ENCODE results near the gene COL26A1.
A peak's percentile ranks its signal among the peaks of the same experiment; 100 is the strongest.
"Not testable (repeated sequence)": the region's sequence is repeated elsewhere in the genome, so short reads cannot be mapped to it uniquely, and the experiment has no call there.

The COL26A1 gene

DNA sequence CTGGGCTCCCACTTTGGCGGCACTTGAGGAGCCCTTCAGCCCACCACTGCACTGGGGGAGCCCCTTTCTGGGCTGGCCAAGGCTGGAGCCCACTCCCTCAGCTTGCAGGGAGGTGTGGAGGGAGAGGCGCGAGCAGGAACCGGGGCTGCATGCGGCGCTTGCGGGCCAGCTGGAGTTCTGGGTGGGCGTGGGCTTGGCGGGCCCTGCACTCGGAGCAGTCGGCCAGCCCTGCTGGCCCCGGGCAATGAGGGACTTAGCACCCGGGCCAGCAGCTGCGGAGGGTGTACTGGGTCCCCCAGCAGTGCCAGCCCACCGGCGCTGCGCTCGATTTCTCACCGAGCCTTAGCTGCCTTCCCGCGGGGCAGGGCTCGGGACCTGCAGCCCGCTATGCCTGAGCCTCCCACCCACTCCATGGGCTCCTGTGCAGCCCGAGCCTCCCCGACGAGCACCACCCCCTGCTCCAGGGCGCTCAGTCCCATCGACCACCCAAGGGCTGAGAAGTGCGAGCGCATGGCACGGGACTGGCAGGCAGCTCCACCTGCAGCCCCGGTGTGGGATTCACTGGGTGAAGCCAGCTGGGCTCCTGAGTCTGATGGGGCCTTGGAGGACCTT, 14.1 kb upstream of the COL26A1 start:
- not testable (repeated sequence) for H3K36me3 ChIP-seq (ENCODE audit: insufficient read depth, low read depth, low read length); H3K4me1 ChIP-seq (ENCODE audit: insufficient read depth, low read length); H3K27ac ChIP-seq (ENCODE audit: low read length); H3K27me3 ChIP-seq (ENCODE audit: insufficient read depth, low read length); H3K4me3 ChIP-seq (ENCODE audit: low read length); H3K9ac ChIP-seq (ENCODE audit: low read depth, low read length); H3K9me3 ChIP-seq (ENCODE audit: insufficient read depth, low read depth, low read length)

GRCh38 chr7:101349300-101349699, 13.4 kb upstream of the COL26A1 start:
- not testable (repeated sequence) for H3K36me3 ChIP-seq (ENCODE audit: insufficient read depth, low read depth, low read length); H3K9ac ChIP-seq (ENCODE audit: low read depth, low read length); H3K4me1 ChIP-seq (ENCODE audit: insufficient read depth, low read length); H3K9me3 ChIP-seq (ENCODE audit: insufficient read depth, low read depth, low read length); H3K4me3 ChIP-seq (ENCODE audit: low read length); H3K27ac ChIP-seq (ENCODE audit: low read length); H3K27me3 ChIP-seq (ENCODE audit: insufficient read depth, low read length)

GRCh38 chr7:101352920-101353308, 9.8 kb upstream of the COL26A1 start:
- H3K27ac ChIP-seq (ENCODE audit: low read length), result no peak overlapping the region
- no peak overlapping the region for H3K4me3 ChIP-seq (ENCODE audit: low read length)
- H3K36me3 ChIP-seq (ENCODE audit: insufficient read depth, low read depth, low read length), result no peaks in the 10 kb centered on the region
- no peak overlapping the region for H3K9ac ChIP-seq (ENCODE audit: low read depth, low read length)
- H3K4me1 ChIP-seq (ENCODE audit: insufficient read depth, low read length), result no peaks in the 10 kb centered on the region
- H3K9me3 ChIP-seq (ENCODE audit: insufficient read depth, low read depth, low read length), result no peaks in the 10 kb centered on the region
- no peaks in the 10 kb centered on the region for H3K27me3 ChIP-seq (ENCODE audit: insufficient read depth, low read length)

DNA sequence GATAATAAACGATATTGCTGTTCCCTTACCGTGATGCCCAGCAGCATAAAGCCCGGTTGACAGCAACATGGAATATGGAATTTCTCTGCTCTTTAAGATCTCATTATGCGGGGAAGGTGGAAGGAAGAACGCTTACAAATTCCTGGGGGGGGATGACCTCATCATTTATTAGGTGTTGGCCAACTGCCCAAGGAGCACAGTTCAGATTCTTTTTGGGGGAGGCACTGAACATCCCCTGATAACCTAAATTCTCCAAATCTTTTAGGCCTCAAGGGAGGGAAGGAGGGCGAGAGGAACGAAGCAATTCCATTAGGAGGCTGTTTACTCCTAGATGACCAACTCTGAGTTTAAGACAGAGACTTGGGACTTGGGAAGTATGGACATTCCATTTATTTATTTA, 5.2 kb upstream of the COL26A1 start:
- H3K27me3 ChIP-seq (ENCODE audit: insufficient read depth, low read length), result peaks cover 8% of the 10 kb centered on the region
- H3K4me1 ChIP-seq (ENCODE audit: insufficient read depth, low read length), result no peaks in the 10 kb centered on the region
- H3K9me3 ChIP-seq (ENCODE audit: insufficient read depth, low read depth, low read length), result no peaks in the 10 kb centered on the region
- no peak overlapping the region for H3K9ac ChIP-seq (ENCODE audit: low read depth, low read length)
- H3K36me3 ChIP-seq (ENCODE audit: insufficient read depth, low read depth, low read length), result no peaks in the 10 kb centered on the region
- no peak overlapping the region for H3K4me3 ChIP-seq (ENCODE audit: low read length)
- H3K27ac ChIP-seq (ENCODE audit: low read length), result no peak overlapping the region

GRCh38 chr7:101363196-101363733, 590 bp downstream of the COL26A1 start:
- no peak overlapping the region for H3K27ac ChIP-seq (ENCODE audit: low read length)
- no peaks in the 10 kb centered on the region for H3K36me3 ChIP-seq (ENCODE audit: insufficient read depth, low read depth, low read length)
- peaks cover 9% of the 10 kb centered on the region for H3K27me3 ChIP-seq (ENCODE audit: insufficient read depth, low read length)
- no peaks in the 10 kb centered on the region; the same call in 1 of the 2 replicates for H3K4me1 ChIP-seq (ENCODE audit: insufficient read depth, low read length)
- peak overlapping the region; percentile 87 for H3K4me3 ChIP-seq (ENCODE audit: low read length)
- H3K9me3 ChIP-seq (ENCODE audit: insufficient read depth, low read depth, low read length), result no peaks in the 10 kb centered on the region
- H3K9ac ChIP-seq (ENCODE audit: low read depth, low read length), result peak overlapping the region; percentile 89

- Histone ChIP-seq H3K27ac (ENCODE audit: low read length) (no peak overlapping the region), H3K4me3 (ENCODE audit: low read length) (peak overlapping the region; percentile 87), H3K4me1 (ENCODE audit: insufficient read depth, low read length) (no peaks in the 10 kb centered on the region; the same call in 1 of the 2 replicates), H3K36me3 (ENCODE audit: insufficient read depth, low read depth, low read length) (no peaks in the 10 kb centered on the region), H3K9ac (ENCODE audit: low read depth, low read length) (peak overlapping the region; percentile 89), H3K9me3 (ENCODE audit: insufficient read depth, low read depth, low read length) (no peaks in the 10 kb centered on the region), H3K27me3 (ENCODE audit: insufficient read depth, low read length) (peaks cover 9% of the 10 kb centered on the region)
These were observed 1.2 kb downstream of the COL26A1 start for GRCh38 chr7:101363734-101364374.

DNA sequence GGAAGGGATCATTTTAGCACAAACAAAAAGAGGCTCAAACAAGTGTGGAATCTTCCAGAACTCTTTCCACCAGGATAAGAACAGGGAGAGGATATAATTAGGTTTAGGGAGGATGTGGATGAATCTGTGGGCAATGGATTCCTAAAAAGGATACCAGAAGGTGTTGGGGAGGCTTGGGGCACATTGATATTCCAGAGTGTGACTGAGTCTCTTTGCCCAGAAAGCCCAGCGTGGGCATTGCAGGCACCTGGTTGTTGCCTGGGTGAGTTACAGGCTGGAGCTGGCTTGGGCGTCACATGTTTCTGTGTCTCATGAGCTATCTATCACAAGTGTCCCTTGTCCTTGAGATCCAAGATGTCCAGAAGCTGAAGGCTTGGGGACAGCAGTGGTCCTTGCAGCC, 3.3 kb downstream of the COL26A1 start:
- Histone ChIP-seq H3K36me3 (ENCODE audit: insufficient read depth, low read depth, low read length) (no peaks in the 10 kb centered on the region), H3K27ac (ENCODE audit: low read length) (no peak overlapping the region), H3K4me3 (ENCODE audit: low read length) (no peak overlapping the region), H3K27me3 (ENCODE audit: insufficient read depth, low read length) (peaks cover 9% of the 10 kb centered on the region), H3K9me3 (ENCODE audit: insufficient read depth, low read depth, low read length) (no peaks in the 10 kb centered on the region), H3K4me1 (ENCODE audit: insufficient read depth, low read length) (no peaks in the 10 kb centered on the region; the same call in 1 of the 2 replicates), H3K9ac (ENCODE audit: low read depth, low read length) (no peak overlapping the region)

GRCh38 chr7:101367676-101368075, 5.0 kb downstream of the COL26A1 start:
- H3K4me1 ChIP-seq (ENCODE audit: insufficient read depth, low read length), result no peaks in the 10 kb centered on the region; the same call in 1 of the 2 replicates
- H3K27ac ChIP-seq (ENCODE audit: low read length), result no peak overlapping the region
- H3K4me3 ChIP-seq (ENCODE audit: low read length), result no peak overlapping the region
- H3K27me3 ChIP-seq (ENCODE audit: insufficient read depth, low read length), result no peaks in the 10 kb centered on the region
- H3K9me3 ChIP-seq (ENCODE audit: insufficient read depth, low read depth, low read length), result no peaks in the 10 kb centered on the region
- H3K9ac ChIP-seq (ENCODE audit: low read depth, low read length), result no peak overlapping the region
- no peaks in the 10 kb centered on the region for H3K36me3 ChIP-seq (ENCODE audit: insufficient read depth, low read depth, low read length)

DNA sequence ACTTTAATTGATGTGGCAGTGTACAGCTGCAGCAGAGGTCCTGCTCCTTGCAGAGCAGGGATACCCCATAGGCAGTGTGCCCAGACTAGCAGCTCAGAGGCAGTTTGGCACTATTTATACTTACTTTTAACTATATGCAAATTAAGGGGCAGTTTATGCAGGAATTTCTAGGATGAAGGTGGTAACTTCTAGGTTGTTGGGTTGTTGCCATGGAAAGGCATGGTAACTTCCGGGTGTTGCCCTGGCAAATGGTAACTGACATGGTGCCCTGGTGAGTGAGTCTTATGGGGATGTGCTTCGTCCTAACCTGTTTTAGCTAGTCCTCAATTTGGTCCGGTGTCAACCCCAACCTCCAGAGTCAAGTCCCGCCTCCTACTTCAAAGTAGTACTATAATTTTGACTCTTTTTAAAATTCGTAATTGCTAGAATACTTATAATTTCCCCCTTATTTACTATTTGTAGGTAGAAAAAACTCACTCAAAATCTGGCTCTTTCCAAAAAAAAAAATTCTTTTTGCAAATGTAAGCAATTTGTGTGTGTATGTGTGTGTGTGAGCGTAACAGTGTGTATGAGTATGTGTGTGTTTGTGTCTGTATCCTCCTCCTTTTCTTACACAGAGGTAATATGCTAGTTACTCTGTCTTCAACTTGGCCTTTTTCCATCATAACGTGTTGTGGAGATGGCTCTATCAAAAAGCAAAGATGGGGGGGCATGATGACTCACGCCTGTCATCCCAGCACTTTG, 5.9 kb downstream of the COL26A1 start:
- Histone ChIP-seq H3K9ac (ENCODE audit: low read depth, low read length) (no peak overlapping the region), H3K27me3 (ENCODE audit: insufficient read depth, low read length) (no peaks in the 10 kb centered on the region), H3K9me3 (ENCODE audit: insufficient read depth, low read depth, low read length) (no peaks in the 10 kb centered on the region), H3K27ac (ENCODE audit: low read length) (no peak overlapping the region), H3K4me3 (ENCODE audit: low read length) (no peak overlapping the region), H3K36me3 (ENCODE audit: insufficient read depth, low read depth, low read length) (no peaks in the 10 kb centered on the region; the same call in 1 of the 2 replicates), H3K4me1 (ENCODE audit: insufficient read depth, low read length) (no peaks in the 10 kb centered on the region; the same call in 1 of the 2 replicates)

GRCh38 chr7:101370836-101371235, 8.2 kb downstream of the COL26A1 start:
- peaks cover 7% of the 10 kb centered on the region; the same call in 1 of the 2 replicates for H3K36me3 ChIP-seq (ENCODE audit: insufficient read depth, low read depth, low read length)
- H3K9me3 ChIP-seq (ENCODE audit: insufficient read depth, low read depth, low read length), result no peaks in the 10 kb centered on the region
- no peak overlapping the region for H3K4me3 ChIP-seq (ENCODE audit: low read length)
- no peaks in the 10 kb centered on the region for H3K4me1 ChIP-seq (ENCODE audit: insufficient read depth, low read length)
- H3K9ac ChIP-seq (ENCODE audit: low read depth, low read length), result no peak overlapping the region
- H3K27me3 ChIP-seq (ENCODE audit: insufficient read depth, low read length), result no peaks in the 10 kb centered on the region
- no peak overlapping the region for H3K27ac ChIP-seq (ENCODE audit: low read length)

GRCh38 chr7:101373812-101374614, 11.3 kb downstream of the COL26A1 start:
- no peak overlapping the region for H3K9ac ChIP-seq (ENCODE audit: low read depth, low read length)
- H3K36me3 ChIP-seq (ENCODE audit: insufficient read depth, low read depth, low read length), result peaks cover 15% of the 10 kb centered on the region; the same call in 1 of the 2 replicates
- no peak overlapping the region for H3K27ac ChIP-seq (ENCODE audit: low read length)
- H3K9me3 ChIP-seq (ENCODE audit: insufficient read depth, low read depth, low read length), result no peaks in the 10 kb centered on the region
- peaks cover 4% of the 10 kb centered on the region; the same call in 1 of the 2 replicates for H3K4me1 ChIP-seq (ENCODE audit: insufficient read depth, low read length)
- H3K4me3 ChIP-seq (ENCODE audit: low read length), result no peak overlapping the region
- no peaks in the 10 kb centered on the region for H3K27me3 ChIP-seq (ENCODE audit: insufficient read depth, low read length)
